ENCODE measurements around the gene NXPH4. TPM values are rescaled to one million over a fixed set of nuclear protein-coding genes. Genes with fewer than 3 reads are reported as not detected.

The NXPH4 gene
- total and polyA plus RNA-seq, 4 experiments from 2014 or later = not detected

DNA sequence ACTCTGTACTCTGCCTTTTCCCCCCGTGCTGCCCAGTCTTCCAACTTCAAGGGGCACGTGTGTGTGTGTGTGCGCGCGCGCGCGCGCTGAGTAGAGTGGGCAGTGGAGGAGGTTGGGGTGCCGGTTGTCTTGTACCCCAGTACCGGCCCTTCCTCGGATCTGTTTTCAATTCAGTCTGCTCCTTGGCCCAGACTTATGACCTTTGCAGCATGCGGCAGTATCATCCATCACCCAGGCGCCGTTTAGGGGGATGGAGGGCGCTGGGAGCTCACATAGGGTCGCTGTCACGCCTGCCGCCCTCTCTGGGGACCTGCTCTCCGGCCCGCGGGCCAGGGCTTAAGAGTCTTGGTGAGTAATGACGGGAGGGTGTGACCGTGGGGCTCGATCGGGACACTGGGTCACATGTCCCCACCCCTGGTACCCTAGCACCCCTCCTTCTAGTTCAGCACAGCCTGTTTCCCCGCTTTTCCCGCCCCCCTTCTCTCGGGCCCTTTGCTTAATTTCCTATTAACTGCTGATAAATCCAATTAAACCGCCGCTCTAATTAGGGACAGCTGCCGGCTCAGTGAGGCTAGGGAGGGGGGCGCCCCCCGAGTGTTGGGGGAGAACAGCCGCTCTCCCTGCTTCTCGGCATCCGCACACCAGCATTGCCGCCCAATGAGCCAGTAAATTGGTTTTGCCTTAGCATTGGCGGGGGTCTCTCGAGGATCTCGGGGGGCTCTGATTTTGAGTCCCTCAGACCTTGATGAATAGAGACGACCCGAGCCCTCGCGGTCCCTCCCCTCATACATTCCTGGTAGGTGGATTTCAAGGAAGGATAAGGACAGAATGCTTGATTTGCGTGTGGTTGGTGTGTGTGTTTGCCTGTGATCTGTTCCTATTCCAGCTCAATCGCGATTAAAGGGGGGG lies 25.1 kb downstream of the NXPH4 start:
- Mint-ChIP-seq H3K27ac (peak overlapping the region in 3 of 7 donors; percentile 15 to 85 (median 46)), H3K4me1 (peaks cover 37 to 77% (median 54%) of the 10 kb centered on the region in 4 donors), H3K36me3 (peaks cover 1 to 11% of the 10 kb centered on the region in 2 donors), H3K9me3 (no peaks in the 10 kb centered on the region), H3K4me3 (peak overlapping the region; percentile 25 to 98 (median 68)), H3K27me3 (peaks cover 32 to 52% of the 10 kb centered on the region in 2 donors)
- intact Hi-C loops (cut with micrococcal nuclease) = loop anchor here (1.0 to 5.0 kb wide), 2 partner anchors 117 to 174 kb away; no protein-coding TSS in a partner anchor
- H3K27ac ChIP-seq (ENCODE audit: low read depth, low read length) = no peak overlapping the region
- H3K9me3 ChIP-seq (ENCODE audit: control insufficient read depth in 1 of 2, low read length in 2 of 2) = no peaks in the 10 kb centered on the region
- no peaks in the 10 kb centered on the region for H3K36me3 ChIP-seq (ENCODE audit: insufficient read depth, low read length)
- no peak overlapping the region for H3K4me3 ChIP-seq (ENCODE audit: low read length in 2 of 2)
- no peak for DNase-seq
- peaks cover 72% of the 10 kb centered on the region for H3K4me1 ChIP-seq (ENCODE audit: insufficient read depth, low read length)
- POLR2A ChIA-PET (ENCODE audit: partially characterized antibody) = interaction anchor here (1.0 to 7.7 kb wide), 5 partner anchors 11 to 148 kb away, joined by 3 to 86 read pairs (median 55); partner anchors contain the start of genes NXPH4, SHMT2 and STAT6
- H3K27me3 ChIP-seq (ENCODE audit: insufficient read depth, low read length) = peaks cover 43% of the 10 kb centered on the region
- CTCF ChIA-PET (ENCODE audit: partially characterized antibody) = interaction anchor here (1.0 to 12.9 kb wide), 10 partner anchors 11 to 212 kb away, joined by 3 to 415 read pairs (median 4); partner anchors contain the start of genes NXPH4, SHMT2 and STAC3

- Mint-ChIP-seq H3K4me3 (peak overlapping the region; percentile 39 to 98 (median 78)), H3K36me3 (peaks cover 4 to 7% of the 10 kb centered on the region in 2 donors), H3K27ac (peak overlapping the region in 2 of 7 donors; percentile 46 to 85), H3K9me3 (no peaks in the 10 kb centered on the region), H3K27me3 (peaks cover 30 to 48% of the 10 kb centered on the region in 2 donors), H3K4me1 (peaks cover 32 to 70% (median 48%) of the 10 kb centered on the region in 4 donors)
- intact Hi-C loops (cut with micrococcal nuclease) = loop anchor here (5.0 kb wide), 1 partner anchor 175 kb away; no protein-coding TSS in a partner anchor
- no peak for DNase-seq
- H3K27ac ChIP-seq (ENCODE audit: low read depth, low read length) = no peak overlapping the region
- POLR2A ChIA-PET (ENCODE audit: partially characterized antibody) = interaction anchor here (0.6 to 7.7 kb wide), 4 partner anchors 9 to 26 kb away, joined by 3 to 86 read pairs (median 59); partner anchors contain the start of genes NXPH4, SHMT2 and STAC3
- no peaks in the 10 kb centered on the region for H3K9me3 ChIP-seq (ENCODE audit: control insufficient read depth in 1 of 2, low read length in 2 of 2)
- peaks cover 37% of the 10 kb centered on the region for H3K27me3 ChIP-seq (ENCODE audit: insufficient read depth, low read length)
- CTCF ChIA-PET (ENCODE audit: partially characterized antibody) = interaction anchor here (0.6 to 12.9 kb wide), 19 partner anchors 11 to 1228 kb away, joined by 3 to 415 read pairs (median 4); partner anchors contain the start of genes LRP1, NXPH4, SHMT2 and STAC3
- H3K4me1 ChIP-seq (ENCODE audit: insufficient read depth, low read length) = peaks cover 65% of the 10 kb centered on the region
- no peaks in the 10 kb centered on the region for H3K36me3 ChIP-seq (ENCODE audit: insufficient read depth, low read length)
- peak overlapping the region in 1 of 2 donors; percentile 43 for H3K4me3 ChIP-seq (ENCODE audit: low read length in 2 of 2)
Observed at GRCh38 chr12:57242329-57242690, 25.7 kb downstream of the NXPH4 start.

- H3K4me3 Mint-ChIP-seq = peak overlapping the region; percentile 10 to 97 (median 78)
- H3K4me1 Mint-ChIP-seq = peaks cover 29 to 64% (median 43%) of the 10 kb centered on the region in 4 donors
- Histone ChIP-seq H3K27ac (ENCODE audit: low read depth, low read length) (no peak overlapping the region), H3K4me1 (ENCODE audit: insufficient read depth, low read length) (peaks cover 60% of the 10 kb centered on the region), H3K4me3 (ENCODE audit: low read length in 2 of 2) (peak overlapping the region in 1 of 2 donors; percentile 43), H3K36me3 (ENCODE audit: insufficient read depth, low read length) (no peaks in the 10 kb centered on the region), H3K27me3 (ENCODE audit: insufficient read depth, low read length) (peaks cover 31% of the 10 kb centered on the region), H3K9me3 (ENCODE audit: control insufficient read depth in 1 of 2, low read length in 2 of 2) (no peaks in the 10 kb centered on the region)
- peak overlapping the region in 3 of 7 donors; percentile 19 to 85 (median 77) for H3K27ac Mint-ChIP-seq
- H3K9me3 Mint-ChIP-seq = no peaks in the 10 kb centered on the region
- peak; percentile 45 to 63 (median 57) for DNase-seq
- H3K36me3 Mint-ChIP-seq = peaks cover 4 to 7% of the 10 kb centered on the region in 2 donors
- POLR2A ChIA-PET (ENCODE audit: partially characterized antibody) = interaction anchor here (0.6 to 7.7 kb wide), 5 partner anchors 8 to 114 kb away, joined by 3 to 86 read pairs (median 55); partner anchors contain the start of genes LRP1, NXPH4, SHMT2 and STAC3
- H3K27me3 Mint-ChIP-seq = peaks cover 27 to 43% of the 10 kb centered on the region in 2 donors
- CTCF ChIA-PET (ENCODE audit: partially characterized antibody) = interaction anchor here (0.6 to 12.9 kb wide), 21 partner anchors 9 to 1229 kb away, joined by 3 to 415 read pairs (median 5); partner anchors contain the start of genes LRP1, NXPH4, SHMT2 and STAC3
- intact Hi-C loops (cut with micrococcal nuclease) = loop anchor here (1.0 to 5.0 kb wide), 2 partner anchors 30 to 176 kb away; no protein-coding TSS in a partner anchor
Observed at GRCh38 chr12:57242691-57243454, 26.3 kb downstream of the NXPH4 start.

- intact Hi-C loops (cut with micrococcal nuclease) = loop anchor here (1.0 to 5.0 kb wide), 2 partner anchors 30 to 176 kb away; no protein-coding TSS in a partner anchor
- Mint-ChIP-seq H3K36me3 (peaks cover 4 to 7% of the 10 kb centered on the region in 2 donors), H3K27ac (peak overlapping the region in 5 of 7 donors; percentile 9 to 85 (median 53)), H3K4me1 (peaks cover 26 to 56% (median 39%) of the 10 kb centered on the region in 4 donors), H3K9me3 (no peaks in the 10 kb centered on the region), H3K4me3 (peak overlapping the region; percentile 66 to 97 (median 78)), H3K27me3 (peaks cover 24 to 38% of the 10 kb centered on the region in 2 donors)
- CTCF ChIA-PET (ENCODE audit: partially characterized antibody) = interaction anchor here (1.0 to 12.9 kb wide), 15 partner anchors 9 to 175 kb away, joined by 3 to 415 read pairs (median 7); partner anchors contain the start of genes LRP1, NXPH4, SHMT2 and STAC3
- Histone ChIP-seq H3K4me1 (ENCODE audit: insufficient read depth, low read length) (peaks cover 51% of the 10 kb centered on the region), H3K27ac (ENCODE audit: low read depth, low read length) (no peak overlapping the region), H3K36me3 (ENCODE audit: insufficient read depth, low read length) (no peaks in the 10 kb centered on the region), H3K27me3 (ENCODE audit: insufficient read depth, low read length) (peaks cover 23% of the 10 kb centered on the region), H3K4me3 (ENCODE audit: low read length in 2 of 2) (no peak overlapping the region), H3K9me3 (ENCODE audit: control insufficient read depth in 1 of 2, low read length in 2 of 2) (no peaks in the 10 kb centered on the region)
- POLR2A ChIA-PET (ENCODE audit: partially characterized antibody) = interaction anchor here (1.7 to 7.7 kb wide), 4 partner anchors 13 to 115 kb away, joined by 5 to 86 read pairs (median 59); partner anchors contain the start of genes LRP1, NXPH4 and SHMT2
- peak; percentile 73 to 80 (median 75) for DNase-seq
Observed at GRCh38 chr12:57243521-57244311, 27.1 kb downstream of the NXPH4 start.

DNA sequence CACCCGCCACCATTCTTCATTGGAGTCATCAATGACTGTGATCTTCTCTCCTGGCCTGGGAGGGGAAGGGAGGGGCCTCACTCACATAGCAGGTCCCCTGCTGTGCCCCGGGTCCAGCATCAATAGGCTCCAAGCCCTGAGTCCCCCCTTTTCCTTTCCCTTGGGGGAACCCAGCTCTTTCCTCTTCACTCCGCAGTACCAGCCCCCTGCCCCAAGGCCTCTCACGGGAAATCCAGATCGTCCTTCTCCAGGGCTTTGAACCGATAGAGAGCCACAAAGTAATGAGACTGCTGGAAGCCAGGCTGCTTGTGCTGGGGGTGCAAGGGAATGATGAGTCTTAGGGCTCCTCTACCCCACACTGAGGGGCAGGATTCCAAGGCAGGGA lies 27.7 kb downstream of the NXPH4 start:
- POLR2A ChIA-PET (ENCODE audit: partially characterized antibody) = interaction anchor here (1.7 to 7.0 kb wide), 2 partner anchors 28 to 116 kb away, joined by 5 to 86 read pairs; partner anchors contain the start of genes LRP1 and NXPH4
- Histone ChIP-seq H3K36me3 (ENCODE audit: insufficient read depth, low read length) (no peaks in the 10 kb centered on the region), H3K27me3 (ENCODE audit: insufficient read depth, low read length) (peaks cover 21% of the 10 kb centered on the region), H3K9me3 (ENCODE audit: control insufficient read depth in 1 of 2, low read length in 2 of 2) (no peaks in the 10 kb centered on the region), H3K4me3 (ENCODE audit: low read length in 2 of 2) (no peak overlapping the region), H3K27ac (ENCODE audit: low read depth, low read length) (no peak overlapping the region), H3K4me1 (ENCODE audit: insufficient read depth, low read length) (peaks cover 47% of the 10 kb centered on the region)
- CTCF ChIA-PET (ENCODE audit: partially characterized antibody) = interaction anchor here (1.1 to 12.9 kb wide), 8 partner anchors 9 to 120 kb away, joined by 3 to 415 read pairs (median 8); partner anchors contain the start of genes NXPH4, SHMT2 and STAC3
- no peaks in the 10 kb centered on the region for H3K9me3 Mint-ChIP-seq
- H3K27ac Mint-ChIP-seq = peak overlapping the region in 1 of 7 donors; percentile 85
- H3K36me3 Mint-ChIP-seq = peaks cover 4 to 7% of the 10 kb centered on the region in 2 donors
- peak overlapping the region in 3 of 8 donors; percentile 13 to 93 (median 68) for H3K4me3 Mint-ChIP-seq
- H3K27me3 Mint-ChIP-seq = peaks cover 24 to 34% of the 10 kb centered on the region in 2 donors
- DNase-seq = no peak
- peaks cover 23 to 50% (median 35%) of the 10 kb centered on the region in 4 donors for H3K4me1 Mint-ChIP-seq
- intact Hi-C loops (cut with micrococcal nuclease) = loop anchor here (5.0 kb wide), 1 partner anchor 177 kb away; no protein-coding TSS in a partner anchor
